WTC11 (cell line): Measurements from ENCODE around the gene ARID1A.

Source experiments
- ATF2 ChIP-seq: sonication (generic); formaldehyde crosslinking; IDR thresholded peaks from 2 replicates; pipeline ENCODE4 v1.8.1; 2022; ENCODE audit warnings: low read depth, missing genetic modification reagents, borderline replicate concordance
- CDX4 ChIP-seq: fragments of 250-450 bp; sonication (Bioruptor Pico); IDR thresholded peaks from 2 replicates; pipeline ENCODE4 v1.9.0; 2021; ENCODE audit warnings: moderate library complexity, mild to moderate bottlenecking, inconsistent platforms, borderline replicate concordance
- CTCF ChIP-seq: fragments of 200-600 bp; IDR thresholded peaks from 2 replicates; pipeline ENCODE4 v1.8.0; 2022; ENCODE audit warnings: antibody characterized with exemption
- E2F4 ChIP-seq: sonication (generic); formaldehyde crosslinking; IDR thresholded peaks from 2 replicates; pipeline ENCODE4 v1.8.1; 2022; ENCODE audit warnings: low read depth, mild to moderate bottlenecking, moderate library complexity, missing genetic modification reagents, borderline replicate concordance
- ETV6 ChIP-seq: sonication (generic); formaldehyde crosslinking; IDR thresholded peaks from 2 replicates; pipeline ENCODE4 v1.8.1; 2022; ENCODE audit warnings: mild to moderate bottlenecking, missing genetic modification reagents
- GRHL2 ChIP-seq: fragments of 250-450 bp; sonication (Bioruptor Pico); IDR thresholded peaks from 2 replicates; pipeline ENCODE4 v1.8.0; 2022; ENCODE audit warnings: mild to moderate bottlenecking, moderate library complexity; ENCODE audit not compliant: insufficient replicate concordance, severe bottlenecking
- HMGXB4 ChIP-seq: sonication (generic); formaldehyde crosslinking; IDR thresholded peaks from 2 replicates; pipeline ENCODE4 v1.8.1; 2023; ENCODE audit warnings: mild to moderate bottlenecking, moderate library complexity, missing genetic modification reagents
- SP1 ChIP-seq: sonication (generic); formaldehyde crosslinking; conservative IDR thresholded peaks from 2 replicates; pipeline ENCODE4 v1.8.1; 2022; ENCODE audit warnings: missing genetic modification reagents

- no peak for TF ChIP-seq CTCF
- TF ChIP-seq HMGXB4 (CRISPR knock-in tag), result no peak
- no peak for TF ChIP-seq ATF2
- no peak for TF ChIP-seq GRHL2 (CRISPR knock-in tag)
- TF ChIP-seq CDX4, result no peak
- TF ChIP-seq E2F4 (CRISPR knock-in tag), result no peak
- TF ChIP-seq ETV6 (CRISPR knock-in tag), result no peak
- no peak for TF ChIP-seq SP1 (CRISPR knock-in tag)
Observed at GRCh38 chr1:26690157-26690556, 5.7 kb upstream of the ARID1A start.
